ENCODE measurements around the gene SARM1.

DNA sequence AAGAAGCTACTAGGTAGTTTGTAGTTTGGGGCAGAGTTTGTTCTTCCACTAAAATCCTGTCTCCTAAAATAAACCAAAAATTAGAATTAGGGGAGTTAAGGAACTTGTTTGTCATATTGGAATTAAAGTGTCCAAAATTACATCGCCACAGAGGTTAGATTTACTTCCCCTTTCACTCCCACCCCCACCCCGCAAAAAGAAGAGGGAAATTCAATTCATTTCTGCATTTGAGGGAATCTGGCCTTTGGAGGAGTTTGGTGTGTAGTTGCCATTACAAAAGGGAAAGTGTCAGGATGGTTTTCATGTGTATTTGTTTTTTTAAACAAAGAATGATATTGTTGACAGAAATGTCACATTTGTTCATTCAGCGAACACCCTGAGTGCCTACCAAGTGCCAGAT, 46.7 kb upstream of the SARM1 start:
- TF ChIP-seq, protein P1, sequence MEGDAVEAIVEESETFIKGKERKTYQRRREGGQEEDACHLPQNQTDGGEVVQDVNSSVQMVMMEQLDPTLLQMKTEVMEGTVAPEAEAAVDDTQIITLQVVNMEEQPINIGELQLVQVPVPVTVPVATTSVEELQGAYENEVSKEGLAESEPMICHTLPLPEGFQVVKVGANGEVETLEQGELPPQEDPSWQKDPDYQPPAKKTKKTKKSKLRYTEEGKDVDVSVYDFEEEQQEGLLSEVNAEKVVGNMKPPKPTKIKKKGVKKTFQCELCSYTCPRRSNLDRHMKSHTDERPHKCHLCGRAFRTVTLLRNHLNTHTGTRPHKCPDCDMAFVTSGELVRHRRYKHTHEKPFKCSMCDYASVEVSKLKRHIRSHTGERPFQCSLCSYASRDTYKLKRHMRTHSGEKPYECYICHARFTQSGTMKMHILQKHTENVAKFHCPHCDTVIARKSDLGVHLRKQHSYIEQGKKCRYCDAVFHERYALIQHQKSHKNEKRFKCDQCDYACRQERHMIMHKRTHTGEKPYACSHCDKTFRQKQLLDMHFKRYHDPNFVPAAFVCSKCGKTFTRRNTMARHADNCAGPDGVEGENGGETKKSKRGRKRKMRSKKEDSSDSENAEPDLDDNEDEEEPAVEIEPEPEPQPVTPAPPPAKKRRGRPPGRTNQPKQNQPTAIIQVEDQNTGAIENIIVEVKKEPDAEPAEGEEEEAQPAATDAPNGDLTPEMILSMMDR (IDR thresholded peaks at IDR 0.05): no peak
- no peak for TF ChIP-seq POLR2A (IDR thresholded peaks at IDR 0.05)

All from thyroid gland (tissue), 4 donors.